ENCODE results near the gene APCDD1L.

DNA sequence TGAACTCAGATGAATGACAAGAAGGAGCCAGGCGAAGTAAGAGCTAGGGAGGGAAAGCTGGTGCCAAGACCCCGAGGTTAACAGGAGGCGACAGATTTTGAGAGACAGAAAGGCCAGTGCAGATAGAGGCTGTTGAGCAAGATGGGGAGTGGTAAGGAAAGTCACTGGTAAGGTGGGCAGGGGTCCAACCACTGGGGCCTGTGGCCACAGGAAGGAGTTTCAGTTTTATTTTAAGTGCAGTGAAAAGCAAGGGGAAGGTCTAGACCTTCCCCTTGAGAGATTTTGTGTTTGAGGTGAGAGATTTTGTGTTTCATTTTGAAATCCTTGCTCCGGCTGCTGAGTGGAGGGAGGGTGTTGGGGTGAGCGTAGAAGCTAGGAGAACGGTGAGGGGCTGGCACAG is 41.8 kb upstream of the APCDD1L start:
- TF ChIP-seq, protein P1, sequence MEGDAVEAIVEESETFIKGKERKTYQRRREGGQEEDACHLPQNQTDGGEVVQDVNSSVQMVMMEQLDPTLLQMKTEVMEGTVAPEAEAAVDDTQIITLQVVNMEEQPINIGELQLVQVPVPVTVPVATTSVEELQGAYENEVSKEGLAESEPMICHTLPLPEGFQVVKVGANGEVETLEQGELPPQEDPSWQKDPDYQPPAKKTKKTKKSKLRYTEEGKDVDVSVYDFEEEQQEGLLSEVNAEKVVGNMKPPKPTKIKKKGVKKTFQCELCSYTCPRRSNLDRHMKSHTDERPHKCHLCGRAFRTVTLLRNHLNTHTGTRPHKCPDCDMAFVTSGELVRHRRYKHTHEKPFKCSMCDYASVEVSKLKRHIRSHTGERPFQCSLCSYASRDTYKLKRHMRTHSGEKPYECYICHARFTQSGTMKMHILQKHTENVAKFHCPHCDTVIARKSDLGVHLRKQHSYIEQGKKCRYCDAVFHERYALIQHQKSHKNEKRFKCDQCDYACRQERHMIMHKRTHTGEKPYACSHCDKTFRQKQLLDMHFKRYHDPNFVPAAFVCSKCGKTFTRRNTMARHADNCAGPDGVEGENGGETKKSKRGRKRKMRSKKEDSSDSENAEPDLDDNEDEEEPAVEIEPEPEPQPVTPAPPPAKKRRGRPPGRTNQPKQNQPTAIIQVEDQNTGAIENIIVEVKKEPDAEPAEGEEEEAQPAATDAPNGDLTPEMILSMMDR (IDR thresholded peaks at IDR 0.05), result no peak
- TF ChIP-seq POLR2A (IDR thresholded peaks at IDR 0.05), result no peak
